Measurements from ENCODE around the gene MAN2B2. TPM values are rescaled to one million over a fixed set of nuclear protein-coding genes. Genes with fewer than 3 reads are reported as not detected.

MAN2B2 gene
- total and polyA plus RNA-seq, 2 of the 8 experiments (the other 6 are each of a cell fraction or from before 2014, with no cell fraction given): 3.3 to 4.0 TPM

- 96% methylated on average over 19 of the region's 19 CpGs; no CpG with 5 or more reads in 1 of the 2 experiments for WGBS, 2 experiments (ENCODE audit: extremely low coverage in 1 of 2, insufficient coverage in 1 of 2, insufficient read length in 1 of 2, insufficient replicate concordance in 2 of 2, low coverage in 1 of 2, low lambda C conversion rate in 2 of 2, missing lambda C conversion rate in 1 of 2)
- no peak overlapping the region for H3K18ac ChIP-seq (ENCODE audit: extremely low read depth, low read length)
- no peak overlapping the region for H3K27ac ChIP-seq (ENCODE audit: low read depth, low read length)
- H2BK15ac ChIP-seq (ENCODE audit: low read length): no peak overlapping the region
- H3K9me3 ChIP-seq (ENCODE audit: insufficient read depth in 2 of 2, low read depth in 1 of 2, low read length in 1 of 2): peaks cover 0 to 6% of the 10 kb centered on the region in 2 experiments; a peak in 1 of 4 replicates
- H3K27me3 ChIP-seq (replicated peaks in 1 of 4; ENCODE audit: control insufficient read depth in 3 of 4, extremely low read depth in 1 of 4, insufficient read depth in 3 of 4, low read length in 3 of 4): no peaks in the 10 kb centered on the region; a peak in 2 of 7 replicates
- FAIRE-seq (no peak), DNase-seq (ENCODE audit: low read depth in 1 of 2, low spot score in 2 of 2) (no peak)
- no peak overlapping the region for H2AFZ ChIP-seq (ENCODE audit: low read length)
- H4K5ac ChIP-seq (ENCODE audit: insufficient read length, low read depth, low read length): no peak overlapping the region
- H3K36me3 ChIP-seq (ENCODE audit: control insufficient read depth in 2 of 4, insufficient read depth in 4 of 4, low read length in 3 of 4): peaks cover 8 to 15% (median 11%) of the 10 kb centered on the region in 4 experiments; a peak in 6 of 8 replicates
- no peak overlapping the region for H2AK5ac ChIP-seq (ENCODE audit: low read depth, low read length)
- no peak overlapping the region for H3K4me3 ChIP-seq (ENCODE audit: extremely low read depth in 1 of 4, insufficient read depth in 2 of 4, low read depth in 3 of 4, low read length in 4 of 4)
- H3K4ac ChIP-seq (replicated peaks; ENCODE audit: insufficient read length, low read depth, low read length): no peak overlapping the region
- H2BK20ac ChIP-seq (ENCODE audit: low read length): no peak overlapping the region
- H3K56ac ChIP-seq (replicated peaks; ENCODE audit: insufficient read length, low read depth, low read length): no peak overlapping the region
- POLR2A ChIA-PET (ENCODE audit: partially characterized antibody): interaction anchor here (0.6 to 4.0 kb wide), 4 partner anchors 9 to 202 kb away, joined by 3 to 36 read pairs (median 18); partner anchors contain the start of gene MRFAP1
- H3K9ac ChIP-seq (replicated peaks in 1 of 4; ENCODE audit: extremely low read depth in 1 of 4, low read depth in 3 of 4, low read length in 3 of 4): no peak overlapping the region
- H2BK120ac ChIP-seq (replicated peaks; ENCODE audit: low read depth, low read length): no peak overlapping the region
- no peak overlapping the region for H3K4me2 ChIP-seq (ENCODE audit: insufficient read depth in 1 of 2, low read depth in 2 of 2, low read length in 2 of 2)
- no peak overlapping the region for H4K91ac ChIP-seq (replicated peaks; ENCODE audit: insufficient read length, low read length)
- no peak overlapping the region for H2BK12ac ChIP-seq (ENCODE audit: low read depth, low read length)
- H4K8ac ChIP-seq (ENCODE audit: extremely low read depth, insufficient read depth, low read length): no peak overlapping the region
- no peak overlapping the region for H2BK5ac ChIP-seq (ENCODE audit: low read depth, low read length)
- CTCF ChIA-PET (ENCODE audit: partially characterized antibody): interaction anchor here (1.1 to 3.9 kb wide), 3 partner anchors 9 to 18 kb away, joined by 3 to 29 read pairs (median 12); no protein-coding TSS in a partner anchor
- H3K23me2 ChIP-seq (ENCODE audit: low read depth, low read length): peaks cover 10% of the 10 kb centered on the region
- H3K23ac ChIP-seq (ENCODE audit: insufficient read length): no peak overlapping the region
- peaks cover 11% of the 10 kb centered on the region for H3K79me1 ChIP-seq (ENCODE audit: low read depth, low read length)
- peaks cover 13 to 20% of the 10 kb centered on the region in 2 experiments for H4K20me1 ChIP-seq (replicated peaks in 1 of 2; ENCODE audit: control insufficient read depth in 1 of 2, insufficient read depth in 2 of 2, low read length in 2 of 2)
- peaks cover 3 to 9% (median 6%) of the 10 kb centered on the region in 4 experiments; a peak in 4 of 7 replicates for H3K4me1 ChIP-seq (replicated peaks in 1 of 4; ENCODE audit: control insufficient read depth in 3 of 4, insufficient read depth in 4 of 4, low read length in 3 of 4)
- peaks cover 0 to 27% of the 10 kb centered on the region in 2 experiments; a peak in 3 of 4 replicates for H3K79me2 ChIP-seq (ENCODE audit: control insufficient read depth in 1 of 2, insufficient read depth in 2 of 2, low read length in 2 of 2)
- no peak overlapping the region for H3K14ac ChIP-seq (ENCODE audit: insufficient read length)
- no peak for TF ChIP-seq RFX5 (IDR thresholded peaks at IDR 0.05; ENCODE audit: borderline replicate concordance, low read depth, low read length)
- no peak for TF ChIP-seq SRF (IDR thresholded peaks at IDR 0.05; ENCODE audit: low read depth, low read length)
- no peak for TF ChIP-seq RXRA (IDR thresholded peaks at IDR 0.05; ENCODE audit: insufficient read depth, low read depth, low read length)
- no peak for TF ChIP-seq POLR2A (IDR thresholded peaks at IDR 0.05; ENCODE audit: control extremely low read depth in 1 of 2, low read depth in 2 of 2, low read length in 2 of 2)
- no peak for TF ChIP-seq HDAC2 (IDR thresholded peaks at IDR 0.05; ENCODE audit: borderline replicate concordance in 1 of 2, low read depth in 2 of 2, low read length in 2 of 2)
- TF ChIP-seq MAFK (IDR thresholded peaks at IDR 0.05; ENCODE audit: low read depth, low read length): no peak
- TF ChIP-seq POU5F1 (IDR thresholded peaks at IDR 0.05; ENCODE audit: low read depth, low read length): no peak
- TF ChIP-seq CEBPB (IDR thresholded peaks at IDR 0.05; ENCODE audit: low read depth, low read length): no peak
- TF ChIP-seq TBP (IDR thresholded peaks at IDR 0.05; ENCODE audit: low read depth, low read length): no peak
Observed at GRCh38 chr4:6672131-6672530, 97.1 kb downstream of the MAN2B2 start.

Data from H1 (cell line).